Neural crest cell (in vitro differentiated cells): Measurements from ENCODE around the gene PIPOX. TPM values are rescaled to one million over a fixed set of nuclear protein-coding genes. Genes with fewer than 3 reads are reported as not detected.

Source experiments
- DNase-seq: peaks from one replicate; pipeline ENCODE4 v3.0.0; 2021; ENCODE audit warnings: low read depth, mixed read lengths, low spot score
- H3K27ac Mint-ChIP-seq: one replicate; pipeline ENCODE4 v1.8.0; 2021; ENCODE audit warnings: mild to moderate bottlenecking, mixed read lengths; ENCODE audit not compliant: unreplicated experiment
- H3K27me3 Mint-ChIP-seq: 2 replicates; pipeline ENCODE4 v1.8.0; 2021; ENCODE audit warnings: low read depth, mild to moderate bottlenecking, mixed read lengths
- H3K36me3 Mint-ChIP-seq: 2 replicates; pipeline ENCODE4 v1.8.0; 2021; ENCODE audit warnings: low read depth, mild to moderate bottlenecking, mixed read lengths
- H3K4me1 Mint-ChIP-seq: 2 replicates; pipeline ENCODE4 v1.8.0; 2021; ENCODE audit warnings: mixed read lengths
- H3K4me3 Mint-ChIP-seq: one replicate; pipeline ENCODE4 v1.8.0; 2021; ENCODE audit warnings: mild to moderate bottlenecking, mixed read lengths
- H3K9me3 Mint-ChIP-seq: 2 replicates; pipeline ENCODE4 v1.8.0; 2021; ENCODE audit warnings: mixed read lengths
- total RNA-seq: library from RNA; stranded (reverse); gene quantifications from 2 replicates; pipeline ENCODE4 v1.2.1, GENCODE V29; 2021
- TF ChIP-seq, protein P1 (sequence below): fragments of 200-600 bp; sonication (generic); conservative IDR thresholded peaks from 2 replicates; pipeline ENCODE4 v1.5.0; 2021; ENCODE audit warnings: antibody characterized with exemption, mild to moderate bottlenecking

The PIPOX gene
- total RNA-seq, 1 donor from 2014 or later: 4.1 TPM

DNA sequence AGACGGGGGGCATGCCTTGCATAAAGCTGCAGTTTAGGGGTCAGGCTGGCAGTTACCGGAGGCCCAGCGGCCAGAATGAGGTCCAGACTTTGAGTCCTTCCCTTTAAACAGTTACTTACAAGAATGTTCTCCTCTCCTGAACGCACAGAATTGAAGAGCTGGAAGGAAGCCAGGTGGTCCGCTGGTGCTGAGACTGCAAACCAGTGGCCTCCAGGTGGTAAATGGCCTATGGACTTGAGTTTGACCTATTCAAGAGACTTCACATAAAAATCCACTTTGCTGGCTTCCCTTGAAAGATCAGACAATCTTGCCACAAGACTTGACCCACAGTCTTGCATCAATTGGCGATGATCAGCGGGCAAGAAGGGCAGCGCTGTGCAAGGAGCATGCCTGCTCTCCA lies 22.4 kb upstream of the PIPOX start:
- Mint-ChIP-seq H3K4me1 (peaks cover 18% of the 10 kb centered on the region), H3K27me3 (peaks cover 53% of the 10 kb centered on the region)
- TF ChIP-seq, protein P1, sequence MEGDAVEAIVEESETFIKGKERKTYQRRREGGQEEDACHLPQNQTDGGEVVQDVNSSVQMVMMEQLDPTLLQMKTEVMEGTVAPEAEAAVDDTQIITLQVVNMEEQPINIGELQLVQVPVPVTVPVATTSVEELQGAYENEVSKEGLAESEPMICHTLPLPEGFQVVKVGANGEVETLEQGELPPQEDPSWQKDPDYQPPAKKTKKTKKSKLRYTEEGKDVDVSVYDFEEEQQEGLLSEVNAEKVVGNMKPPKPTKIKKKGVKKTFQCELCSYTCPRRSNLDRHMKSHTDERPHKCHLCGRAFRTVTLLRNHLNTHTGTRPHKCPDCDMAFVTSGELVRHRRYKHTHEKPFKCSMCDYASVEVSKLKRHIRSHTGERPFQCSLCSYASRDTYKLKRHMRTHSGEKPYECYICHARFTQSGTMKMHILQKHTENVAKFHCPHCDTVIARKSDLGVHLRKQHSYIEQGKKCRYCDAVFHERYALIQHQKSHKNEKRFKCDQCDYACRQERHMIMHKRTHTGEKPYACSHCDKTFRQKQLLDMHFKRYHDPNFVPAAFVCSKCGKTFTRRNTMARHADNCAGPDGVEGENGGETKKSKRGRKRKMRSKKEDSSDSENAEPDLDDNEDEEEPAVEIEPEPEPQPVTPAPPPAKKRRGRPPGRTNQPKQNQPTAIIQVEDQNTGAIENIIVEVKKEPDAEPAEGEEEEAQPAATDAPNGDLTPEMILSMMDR: no peak

GRCh38 chr17:29021226-29021625 lies 21.7 kb upstream of the PIPOX start:
- Mint-ChIP-seq H3K27me3 (peaks cover 54% of the 10 kb centered on the region), H3K4me3 (no peak overlapping the region), H3K27ac (no peak overlapping the region), H3K36me3 (no peaks in the 10 kb centered on the region), H3K4me1 (peaks cover 18% of the 10 kb centered on the region), H3K9me3 (no peaks in the 10 kb centered on the region)
- TF ChIP-seq, protein P1: no peak
- DNase-seq: no peak

More for the DNA sequence above, 22.4 kb upstream of the PIPOX start:
- Mint-ChIP-seq H3K27ac (no peak overlapping the region), H3K9me3 (no peaks in the 10 kb centered on the region), H3K36me3 (no peaks in the 10 kb centered on the region), H3K4me3 (no peak overlapping the region)
- DNase-seq: no peak

DNA sequence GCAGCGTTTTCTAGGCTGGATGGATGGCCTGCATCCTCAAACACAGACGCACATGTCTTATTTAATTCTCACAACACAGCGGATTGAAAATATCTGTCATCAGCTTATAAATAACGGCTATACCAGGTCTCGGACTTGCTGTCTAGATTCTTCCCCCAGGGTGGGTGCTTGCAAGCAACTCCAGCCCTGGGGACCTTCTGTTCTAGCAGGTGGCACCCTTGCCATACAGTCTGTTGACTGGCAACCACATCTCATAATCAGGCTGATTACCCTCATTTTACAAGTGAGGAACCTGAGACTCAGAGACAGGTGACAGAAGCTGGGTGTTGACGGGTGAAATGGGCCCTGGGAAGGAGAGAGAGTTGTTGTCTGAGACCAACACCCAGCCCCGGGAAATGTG lies 20.9 kb upstream of the PIPOX start:
- TF ChIP-seq, protein P1: no peak
- peaks cover 50% of the 10 kb centered on the region for H3K27me3 Mint-ChIP-seq
- H3K4me1 Mint-ChIP-seq: peaks cover 18% of the 10 kb centered on the region
- no peaks in the 10 kb centered on the region for H3K36me3 Mint-ChIP-seq
- no peak overlapping the region for H3K27ac Mint-ChIP-seq
- DNase-seq: no peak
- H3K4me3 Mint-ChIP-seq: no peak overlapping the region
- no peaks in the 10 kb centered on the region for H3K9me3 Mint-ChIP-seq

GRCh38 chr17:29024316-29024952 lies 18.5 kb upstream of the PIPOX start:
- TF ChIP-seq, protein P1: no peak
- H3K36me3 Mint-ChIP-seq: no peaks in the 10 kb centered on the region
- H3K9me3 Mint-ChIP-seq: no peaks in the 10 kb centered on the region
- H3K27me3 Mint-ChIP-seq: peaks cover 35% of the 10 kb centered on the region
- no peak overlapping the region for H3K27ac Mint-ChIP-seq
- no peak for DNase-seq
- H3K4me3 Mint-ChIP-seq: no peak overlapping the region
- peaks cover 18% of the 10 kb centered on the region for H3K4me1 Mint-ChIP-seq

DNA sequence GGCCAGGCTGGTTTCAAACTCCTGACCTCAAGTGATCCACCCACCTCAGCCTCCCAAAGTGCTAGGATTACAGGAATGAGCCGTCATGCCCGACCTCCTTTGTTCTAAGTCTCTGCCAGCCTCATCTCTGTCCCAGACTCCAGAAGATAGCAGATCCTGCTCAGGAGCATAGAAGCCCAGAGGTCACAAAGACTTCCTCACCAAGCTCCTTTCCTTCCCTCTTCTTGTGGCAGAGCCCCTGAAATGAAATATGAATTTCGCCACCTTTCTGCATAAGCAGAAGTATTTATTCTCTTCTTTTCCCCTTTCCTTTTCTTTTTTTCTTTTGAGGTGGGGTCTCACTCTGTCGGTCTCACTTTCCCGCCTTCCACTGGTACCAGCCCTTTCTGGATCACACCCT lies 11.5 kb upstream of the PIPOX start:
- Mint-ChIP-seq H3K36me3 (peaks cover 9% of the 10 kb centered on the region), H3K27ac (no peak overlapping the region), H3K27me3 (peaks cover 46% of the 10 kb centered on the region)

More for the DNA sequence above, 11.5 kb upstream of the PIPOX start:
- H3K4me1 Mint-ChIP-seq: peaks cover 25% of the 10 kb centered on the region
- no peak overlapping the region for H3K4me3 Mint-ChIP-seq
- no peak for DNase-seq
- TF ChIP-seq, protein P1: no peak
- peaks cover 9% of the 10 kb centered on the region for H3K9me3 Mint-ChIP-seq
